Endothelial cell of umbilical vein (primary cell): ENCODE data around the gene LZTS2. TPM values are rescaled to one million over a fixed set of nuclear protein-coding genes. Genes with fewer than 3 reads are reported as not detected.

Experiments used
- BruUV-seq: library from RNA; stranded (reverse); fragments of 400-500 nt; replicated peaks from 2 replicates; lab custom pipeline; 2021; lab: Mats Ljungman, UMichigan
- CTCF ChIA-PET: fragments of 300-600, 350-600 bp; sonication (Branson Sonifier 250); formaldehyde crosslinking; loops from one replicate; lab custom pipeline; 2021; ENCODE audit warnings: antibody characterized with exemption, inconsistent platforms; lab: Charles Lee
- POLR2A ChIA-PET: fragments of 300-600, 350-600 bp; sonication (Branson Sonifier 250); formaldehyde crosslinking; loops from one replicate; lab custom pipeline; 2021; ENCODE audit warnings: antibody characterized with exemption, inconsistent platforms; lab: Charles Lee
- DNase-seq: peaks from one replicate; pipeline ENCODE4 v3.0.0-alpha.2; 2011; ENCODE audit warnings: low read depth, low spot score
- FAIRE-seq: peaks from 2 replicates; lab custom pipeline; 2011; peaks lifted over from hg19 to GRCh38; lab: Jason Lieb, UNC
- H2AFZ ChIP-seq: 2 replicates; pipeline ENCODE4 v1.6.0; 2012; ENCODE audit warnings: low read depth, low read length, control low read depth, inconsistent platforms
- H3K27ac ChIP-seq: 2 replicates; pipeline ENCODE4 v1.5.1; 2011; ENCODE audit warnings: low read depth, mild to moderate bottlenecking, control low read depth, low read length, moderate library complexity; ENCODE audit not compliant: insufficient read depth
- H3K27me3 ChIP-seq, 2 experiments: 2 replicates each; pipeline versions ENCODE4 v1.6.0 to v1.6.1; 2011; ENCODE audit warnings: low read length in 2 of 2, mixed read lengths in 1 of 2; ENCODE audit not compliant: control insufficient read depth in 2 of 2, insufficient read depth in 2 of 2
- H3K36me3 ChIP-seq, 2 experiments: 2 replicates in 1 of 2; 3 replicates in 1 of 2; pipeline ENCODE4 v1.5.1; 2011; ENCODE audit warnings: low read length in 2 of 2, mild to moderate bottlenecking in 1 of 2, moderate library complexity in 1 of 2; ENCODE audit not compliant: control insufficient read depth in 2 of 2, insufficient read depth in 2 of 2; ENCODE audit errors: extremely low read depth in 1 of 2
- H3K4me1 ChIP-seq: 3 replicates; pipeline ENCODE4 v1.5.1; 2011; ENCODE audit warnings: mild to moderate bottlenecking, low read length; ENCODE audit not compliant: control insufficient read depth, insufficient read depth; ENCODE audit errors: extremely low read depth
- H3K4me2 ChIP-seq: 2 replicates; pipeline ENCODE4 v1.6.1; 2011; ENCODE audit warnings: low read length, control low read depth, mixed read lengths; ENCODE audit not compliant: insufficient read depth
- H3K4me3 ChIP-seq, 3 experiments: fragments of 200-600 bp in 1 of 3; sonication (generic), shearing (Covaris generic) in 1 of 3; replicated peaks in 1 of 3; 2 replicates each; pipeline ENCODE4 v1.5.1; 2011 to 2016; ENCODE audit warnings: control low read depth in 3 of 3, low read length in 3 of 3, mild to moderate bottlenecking in 2 of 3, inconsistent platforms in 1 of 3, low read depth in 1 of 3, moderate library complexity in 1 of 3; ENCODE audit not compliant: insufficient read depth in 1 of 3
- H3K79me2 ChIP-seq: 2 replicates; pipeline ENCODE4 v1.6.0; 2012; ENCODE audit warnings: low read length, inconsistent platforms; ENCODE audit not compliant: control insufficient read depth, insufficient read depth
- H3K9ac ChIP-seq: replicated peaks from 2 replicates; pipeline ENCODE3; 2011; ENCODE audit warnings: low read length, control low read depth; ENCODE audit not compliant: insufficient read depth; ENCODE audit errors: extremely low read depth
- H3K9me1 ChIP-seq: replicated peaks from 3 replicates; pipeline ENCODE4 v1.6.0; 2011; ENCODE audit warnings: mild to moderate bottlenecking, low read length; ENCODE audit not compliant: control insufficient read depth, insufficient read depth; ENCODE audit errors: extremely low read depth
- H3K9me3 ChIP-seq: replicated peaks from 2 replicates; pipeline ENCODE4 v1.5.1; 2012; ENCODE audit warnings: low read length, inconsistent platforms; ENCODE audit not compliant: control insufficient read depth, insufficient read depth
- H4K20me1 ChIP-seq: replicated peaks from 2 replicates; pipeline ENCODE3; 2011; ENCODE audit warnings: mild to moderate bottlenecking, low read length; ENCODE audit not compliant: control insufficient read depth, insufficient read depth; ENCODE audit errors: extremely low read depth
- EZH2 ChIP-seq: IDR thresholded peaks from 2 replicates; pipeline ENCODE4 v1.6.1; 2012; ENCODE audit warnings: borderline replicate concordance, low read depth, mild to moderate bottlenecking, moderate library complexity, low read length, inconsistent platforms; ENCODE audit not compliant: severe bottlenecking
- FOS ChIP-seq: IDR thresholded peaks from 2 replicates; pipeline ENCODE4 v1.6.1; 2011; ENCODE audit warnings: mild to moderate bottlenecking, low read length, moderate library complexity, borderline replicate concordance; ENCODE audit not compliant: insufficient read depth
- GATA2 ChIP-seq: IDR thresholded peaks from 2 replicates; pipeline ENCODE4 v1.7.0; 2011; ENCODE audit warnings: low read depth, mild to moderate bottlenecking, moderate library complexity, mixed read lengths, low read length; ENCODE audit not compliant: insufficient read length, insufficient read depth
- JUN ChIP-seq: IDR thresholded peaks from 2 replicates; pipeline ENCODE4 v1.6.1; 2011; ENCODE audit warnings: borderline replicate concordance, low read depth; ENCODE audit not compliant: insufficient read length, insufficient read depth
- MYC ChIP-seq: IDR thresholded peaks from one replicate; pipeline ENCODE4 v1.6.1; 2011; ENCODE audit warnings: mild to moderate bottlenecking, low read depth, low read length
- POLR2A ChIP-seq: IDR thresholded peaks from 2 replicates; pipeline ENCODE4 v1.6.1; 2012; ENCODE audit warnings: low read depth, mild to moderate bottlenecking, control low read depth, low read length
- POLR2AphosphoS5 ChIP-seq: IDR thresholded peaks from 2 replicates; pipeline ENCODE4 v1.6.1; 2012; ENCODE audit warnings: low read depth, mild to moderate bottlenecking, control low read depth, low read length, moderate library complexity; ENCODE audit not compliant: insufficient read depth
- dilution Hi-C: fragments of 300-500 bp; cut with MboI; formaldehyde crosslinking; loops from one replicate; pipeline ENCODE4 v1.15.0; 2019; ENCODE audit warnings: low sequenced_read_pairs; ENCODE audit not compliant: extremely low pct_ligation_motif_present
- intact Hi-C: fragments of 100-400 bp; cut with micrococcal nuclease; formaldehyde crosslinking; loops from one replicate; pipeline ENCODE4 v1.10.0; 2022
- polyA plus RNA-seq, 4 experiments: library from polyadenylated mRNA; depleted of rRNA in 3 of 4; stranded (reverse) in 3 of 4; unstranded in 1 of 4; fragments of >200 nt; gene quantifications; 2 replicates each; pipeline versions ENCODE4 v1.2.1 to v1.2.3, GENCODE V29; 2011 to 2012; ENCODE audit warnings: missing spikeins in 1 of 4
- total RNA-seq: library from RNA; stranded (reverse); gene quantifications from 2 replicates; pipeline ENCODE4 v1.2.3, GENCODE V29; 2021
- TF ChIP-seq, protein P1 (sequence below), 2 donors: IDR thresholded peaks; 1 replicate in 1 of 2; 2 replicates in 1 of 2; pipeline ENCODE4 v1.5.1; 2011; ENCODE audit warnings: low read length in 2 of 2, mild to moderate bottlenecking in 2 of 2, moderate library complexity in 2 of 2, control low read depth in 1 of 2, inconsistent platforms in 1 of 2, low read depth in 1 of 2; ENCODE audit not compliant: insufficient read depth in 1 of 2; ENCODE audit errors: extremely low read depth in 1 of 2
- TF ChIP-seq, protein P2 (sequence below): IDR thresholded peaks from 2 replicates; pipeline ENCODE4 v1.6.1; 2011; ENCODE audit not compliant: insufficient read depth, insufficient read length

Gene LZTS2
- total and polyA plus RNA-seq, 2 donors (not counting 3 experiments of a cell fraction or from before 2014, with no cell fraction given), result 70.8 to 79.5 TPM

DNA sequence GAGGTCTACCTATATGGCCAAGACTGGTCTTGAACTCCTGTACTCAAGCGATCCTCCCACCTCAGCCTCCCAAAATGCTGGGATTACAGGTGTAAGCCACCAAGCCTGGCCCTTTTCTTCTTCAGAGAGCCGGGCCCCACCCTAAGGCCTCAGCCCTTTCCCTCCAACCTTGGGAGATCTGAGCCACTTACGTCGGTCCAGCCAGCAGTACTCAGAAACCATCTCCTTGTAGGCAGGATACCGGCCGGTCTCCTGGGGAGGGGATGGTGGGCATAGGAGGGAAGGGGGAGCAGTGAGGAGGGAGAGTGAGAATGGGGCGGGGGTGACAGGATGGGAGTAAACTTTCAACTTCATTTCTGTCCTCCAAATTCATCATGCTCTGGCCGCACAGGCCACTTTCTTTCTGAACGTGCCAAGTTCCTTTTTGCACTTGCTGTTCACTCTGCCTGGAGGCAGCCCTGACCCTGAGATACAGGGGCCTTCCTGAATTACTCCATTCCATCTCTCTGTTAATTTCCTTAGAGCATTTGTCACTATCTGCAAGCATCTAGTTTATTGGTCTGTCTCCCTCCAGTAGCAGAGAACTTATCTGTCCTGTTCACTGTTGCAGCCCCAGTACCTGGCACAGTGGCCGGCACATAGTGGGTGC lies 20.9 kb downstream of the LZTS2 start:
- no peak overlapping the region for H3K4me2 ChIP-seq
- H3K4me3 ChIP-seq, result no peak overlapping the region
- POLR2A ChIA-PET, result no interaction called here
- CTCF ChIA-PET, result interaction anchor here (1.0 to 7.3 kb wide), 5 partner anchors 10 to 121 kb away, joined by 4 to 254 read pairs (median 19); partner anchors contain the start of genes LZTS2, PDZD7 and SFXN3
- no peak overlapping the region for H2AFZ ChIP-seq
- dilution Hi-C loops, result no loop called here
- H3K9me3 ChIP-seq, result no peaks in the 10 kb centered on the region
- H3K27ac ChIP-seq, result no peak overlapping the region
- no peak for DNase-seq
- H3K27me3 ChIP-seq, result no peaks in the 10 kb centered on the region
- no peak overlapping the region for H3K9ac ChIP-seq
- H3K9me1 ChIP-seq, result no peaks in the 10 kb centered on the region
- H4K20me1 ChIP-seq, result no peaks in the 10 kb centered on the region
- FAIRE-seq, result no peak
- TF ChIP-seq JUN (no peak), POLR2A (no peak), EZH2 (no peak), FOS (no peak), MYC (no peak), GATA2 (no peak), POLR2AphosphoS5 (no peak)
- TF ChIP-seq, protein P1, sequence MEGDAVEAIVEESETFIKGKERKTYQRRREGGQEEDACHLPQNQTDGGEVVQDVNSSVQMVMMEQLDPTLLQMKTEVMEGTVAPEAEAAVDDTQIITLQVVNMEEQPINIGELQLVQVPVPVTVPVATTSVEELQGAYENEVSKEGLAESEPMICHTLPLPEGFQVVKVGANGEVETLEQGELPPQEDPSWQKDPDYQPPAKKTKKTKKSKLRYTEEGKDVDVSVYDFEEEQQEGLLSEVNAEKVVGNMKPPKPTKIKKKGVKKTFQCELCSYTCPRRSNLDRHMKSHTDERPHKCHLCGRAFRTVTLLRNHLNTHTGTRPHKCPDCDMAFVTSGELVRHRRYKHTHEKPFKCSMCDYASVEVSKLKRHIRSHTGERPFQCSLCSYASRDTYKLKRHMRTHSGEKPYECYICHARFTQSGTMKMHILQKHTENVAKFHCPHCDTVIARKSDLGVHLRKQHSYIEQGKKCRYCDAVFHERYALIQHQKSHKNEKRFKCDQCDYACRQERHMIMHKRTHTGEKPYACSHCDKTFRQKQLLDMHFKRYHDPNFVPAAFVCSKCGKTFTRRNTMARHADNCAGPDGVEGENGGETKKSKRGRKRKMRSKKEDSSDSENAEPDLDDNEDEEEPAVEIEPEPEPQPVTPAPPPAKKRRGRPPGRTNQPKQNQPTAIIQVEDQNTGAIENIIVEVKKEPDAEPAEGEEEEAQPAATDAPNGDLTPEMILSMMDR (IDR thresholded peaks at IDR 0.05; ENCODE audit: extremely low read depth in 1 of 2, insufficient read depth in 1 of 2, low read depth in 1 of 2, low read length in 2 of 2), result no peak
- TF ChIP-seq, protein P2, sequence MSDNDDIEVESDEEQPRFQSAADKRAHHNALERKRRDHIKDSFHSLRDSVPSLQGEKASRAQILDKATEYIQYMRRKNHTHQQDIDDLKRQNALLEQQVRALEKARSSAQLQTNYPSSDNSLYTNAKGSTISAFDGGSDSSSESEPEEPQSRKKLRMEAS, result no peak
- H3K4me1 ChIP-seq, result no peaks in the 10 kb centered on the region
- H3K79me2 ChIP-seq, result no peaks in the 10 kb centered on the region
- intact Hi-C loops, result no loop called here
- BruUV-seq, result no TSS peak
- H3K36me3 ChIP-seq, result no peaks in the 10 kb centered on the region
